ENCODE results near the gene FAM13A. TPM values are rescaled to one million over a fixed set of nuclear protein-coding genes. Genes with fewer than 3 reads are reported as not detected.

Gene FAM13A
- total RNA-seq, 1 experiment from 2014 or later: 22.2 TPM

DNA sequence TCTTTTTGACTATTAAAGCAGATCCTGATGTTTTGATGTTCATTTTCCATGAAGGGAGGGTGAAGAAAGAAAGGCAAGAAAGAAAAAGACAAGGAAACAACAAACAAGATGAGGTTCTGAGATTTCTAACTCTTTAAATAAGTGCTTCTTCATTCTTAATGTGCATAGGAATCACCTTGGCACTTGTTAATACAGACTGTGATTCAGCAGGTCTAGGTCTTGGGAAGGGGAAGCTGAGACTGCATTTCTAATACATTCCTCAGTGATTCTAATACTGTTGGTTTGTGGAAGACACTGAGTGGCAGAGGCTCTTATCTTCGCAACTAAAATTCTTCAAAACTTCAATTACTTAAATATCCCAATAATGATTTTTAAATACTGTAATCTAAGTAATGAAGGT lies 264.2 kb downstream of the FAM13A start:
- no peak for DNase-seq (ENCODE audit: extremely low read depth, low read depth)

DNA sequence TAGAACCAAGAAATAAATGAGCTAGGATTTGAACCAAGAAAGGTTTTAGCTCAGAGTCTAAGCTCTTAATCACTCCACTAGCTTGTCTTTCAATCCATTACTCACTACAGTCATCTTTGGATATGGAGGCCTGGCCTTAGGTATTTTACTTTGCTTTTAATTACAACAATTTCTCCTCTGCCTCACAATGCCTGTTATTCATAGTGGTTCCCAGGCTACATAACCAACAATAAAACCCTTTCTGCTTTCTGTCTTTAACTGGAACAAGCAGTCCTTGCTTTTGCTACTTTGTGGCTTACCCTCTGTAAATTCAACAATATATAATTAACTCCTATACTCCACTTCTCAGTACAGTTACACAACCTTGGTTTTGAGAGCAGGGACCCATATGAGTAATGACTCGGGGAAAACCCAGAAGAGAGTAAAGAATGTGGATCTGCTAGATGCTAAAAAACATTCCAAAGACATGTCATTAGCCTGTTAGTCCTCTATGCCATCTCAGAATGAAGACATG lies 264.7 kb downstream of the FAM13A start:
- DNase-seq (ENCODE audit: extremely low read depth, low read depth): no peak

DNA sequence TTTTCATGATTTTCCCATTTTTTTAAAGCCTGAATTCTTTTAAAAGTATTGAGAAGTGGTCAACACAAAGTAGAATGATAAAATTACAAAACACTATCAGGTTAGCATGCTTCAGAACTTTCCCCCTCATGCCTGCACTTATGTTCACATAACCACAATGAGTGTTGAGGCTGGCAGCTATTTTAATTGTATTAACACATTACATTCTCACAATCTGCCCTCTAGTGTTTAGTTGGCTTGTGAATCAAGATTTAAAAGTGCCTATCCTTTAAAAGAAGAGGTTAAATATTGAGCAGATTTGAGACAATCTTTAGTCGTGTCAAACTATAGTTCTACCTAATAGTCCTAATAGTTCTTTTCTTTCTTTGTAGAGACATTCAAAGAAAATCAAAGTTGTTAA lies 265.7 kb downstream of the FAM13A start:
- DNase-seq (ENCODE audit: extremely low read depth, low read depth): no peak

DNA sequence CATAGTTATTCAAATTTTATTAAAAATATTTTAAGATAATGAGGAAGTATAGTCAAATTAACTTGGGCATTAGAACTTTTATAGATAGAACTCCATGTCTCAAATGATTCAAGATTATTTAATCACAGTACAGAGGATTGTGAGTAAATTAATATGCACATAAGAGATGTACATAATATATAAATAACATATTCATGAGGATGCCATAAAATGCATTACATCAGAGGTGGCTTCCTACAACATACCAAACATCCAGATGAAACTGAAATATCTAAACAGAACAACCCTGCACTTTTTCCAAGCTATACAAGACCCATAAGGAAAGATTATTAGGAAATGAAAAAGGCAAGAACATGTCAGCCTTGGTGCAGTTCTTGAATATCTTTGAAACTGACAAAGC lies 268.1 kb downstream of the FAM13A start:
- no peak for DNase-seq (ENCODE audit: extremely low read depth, low read depth)

DNA sequence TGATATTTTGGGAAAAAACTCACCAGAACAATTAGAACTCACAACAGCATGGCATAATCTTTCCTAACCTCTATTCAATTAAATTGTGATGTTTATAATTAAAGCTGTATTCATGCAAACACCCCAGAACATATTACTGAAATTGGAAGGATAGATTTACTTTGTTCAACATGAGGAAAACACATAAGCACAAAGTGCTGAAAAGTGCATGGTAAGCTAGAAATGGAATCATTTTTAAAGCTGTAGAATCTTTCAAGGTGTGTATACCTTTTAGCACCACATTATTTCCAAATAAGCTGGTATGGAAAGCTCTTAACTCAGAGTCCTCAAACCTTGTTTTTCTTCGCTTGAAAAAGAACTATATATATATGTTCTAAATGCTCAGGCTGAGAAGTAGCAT lies 268.6 kb downstream of the FAM13A start:
- DNase-seq (ENCODE audit: extremely low read depth, low read depth): no peak

DNA sequence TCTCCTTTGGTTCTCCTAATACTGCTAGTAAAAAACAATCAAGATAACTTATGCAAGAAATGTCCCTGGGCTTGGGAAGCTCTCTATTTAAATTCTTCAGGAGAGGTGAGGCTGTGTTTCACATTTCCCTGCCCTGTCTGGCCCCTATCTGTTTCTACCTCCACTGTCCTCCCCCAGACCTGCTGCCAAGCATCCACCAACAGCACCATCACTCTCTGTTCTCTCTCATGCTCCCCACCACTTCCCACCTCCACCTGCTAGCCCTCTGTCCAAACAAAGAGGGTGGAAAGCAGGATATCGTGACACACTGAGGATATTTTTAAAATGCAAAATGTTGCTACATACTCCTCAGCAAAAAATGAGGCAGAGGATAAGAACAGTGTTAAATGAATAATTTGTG lies 271.0 kb downstream of the FAM13A start:
- no peak for DNase-seq (ENCODE audit: extremely low read depth, low read depth)

DNA sequence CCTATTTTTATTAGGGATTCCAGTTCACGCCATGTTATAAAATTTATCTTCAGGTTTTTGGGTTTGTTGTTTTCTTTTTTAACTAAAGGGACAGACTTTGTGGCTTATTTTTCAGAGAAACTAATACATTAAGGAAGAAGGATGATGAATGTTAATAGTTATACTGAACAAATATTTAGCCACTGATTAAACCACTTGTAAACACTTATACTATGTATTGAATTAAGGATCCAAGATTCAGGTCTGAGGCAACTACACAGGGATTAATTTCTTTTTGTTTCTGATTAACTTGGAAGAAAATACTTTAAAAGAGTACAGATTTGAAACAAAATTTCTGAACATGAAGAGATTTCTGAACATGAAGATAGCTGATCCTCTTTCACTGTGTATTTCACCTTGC lies 276.6 kb downstream of the FAM13A start:
- no peak for DNase-seq (ENCODE audit: extremely low read depth, low read depth)

DNA sequence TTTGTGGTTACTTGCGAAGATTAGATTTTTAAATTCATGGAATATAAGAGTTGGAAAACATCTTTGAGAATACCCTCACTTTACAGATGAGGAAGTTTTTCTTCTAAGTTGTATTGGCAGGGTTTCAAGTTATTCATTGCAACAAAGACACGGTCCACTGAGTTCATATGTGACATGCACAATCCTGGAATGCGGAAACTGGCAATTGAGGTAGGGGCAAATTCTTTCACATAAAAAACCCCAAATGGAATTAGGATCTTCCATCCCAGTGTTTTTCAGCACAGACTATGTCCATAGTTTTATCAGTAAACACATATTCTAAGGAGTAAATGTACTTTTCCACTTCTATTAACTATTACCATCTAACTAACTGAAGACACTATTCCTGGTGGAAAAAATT lies 277.6 kb downstream of the FAM13A start:
- no peak for DNase-seq (ENCODE audit: extremely low read depth, low read depth)

DNA sequence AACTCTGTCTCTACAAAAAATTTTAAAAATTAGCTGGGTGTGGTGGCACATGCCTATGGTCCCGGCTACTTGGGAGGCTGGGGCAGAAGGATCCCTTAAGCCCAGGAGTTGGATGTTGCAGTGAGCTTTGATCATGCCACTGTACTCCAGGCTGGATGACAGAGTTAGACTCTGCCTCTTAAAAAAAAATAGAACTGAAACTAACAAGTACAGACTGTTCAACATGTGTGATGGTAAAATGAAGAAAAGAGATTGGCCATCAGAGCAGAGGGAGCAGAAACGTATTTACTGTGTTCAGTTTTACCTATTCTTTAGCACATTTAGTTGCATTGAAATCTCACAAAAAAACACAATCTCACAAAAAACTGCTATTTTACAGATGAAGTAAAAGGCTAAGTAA lies 281.5 kb downstream of the FAM13A start:
- DNase-seq (ENCODE audit: extremely low read depth, low read depth): no peak

DNA sequence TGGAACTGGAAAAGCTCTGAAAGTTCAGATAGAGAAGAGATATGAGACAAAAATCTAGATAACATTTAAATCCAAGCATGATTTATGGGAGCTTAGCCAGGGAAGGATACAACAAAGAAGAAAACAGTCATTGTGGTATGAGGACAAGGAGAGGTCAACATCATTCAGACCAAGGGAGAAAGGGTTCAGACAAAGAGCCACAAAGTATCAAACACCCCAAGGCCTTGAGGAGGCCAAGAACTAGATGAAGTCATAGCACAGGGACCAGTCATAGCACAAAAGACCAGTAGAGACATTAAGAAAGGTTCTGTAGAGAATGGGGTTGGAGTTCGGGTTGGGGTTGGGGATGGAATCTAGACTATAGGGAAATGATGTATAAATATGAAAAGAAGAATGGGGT lies 282.0 kb downstream of the FAM13A start:
- DNase-seq (ENCODE audit: extremely low read depth, low read depth): no peak

DNA sequence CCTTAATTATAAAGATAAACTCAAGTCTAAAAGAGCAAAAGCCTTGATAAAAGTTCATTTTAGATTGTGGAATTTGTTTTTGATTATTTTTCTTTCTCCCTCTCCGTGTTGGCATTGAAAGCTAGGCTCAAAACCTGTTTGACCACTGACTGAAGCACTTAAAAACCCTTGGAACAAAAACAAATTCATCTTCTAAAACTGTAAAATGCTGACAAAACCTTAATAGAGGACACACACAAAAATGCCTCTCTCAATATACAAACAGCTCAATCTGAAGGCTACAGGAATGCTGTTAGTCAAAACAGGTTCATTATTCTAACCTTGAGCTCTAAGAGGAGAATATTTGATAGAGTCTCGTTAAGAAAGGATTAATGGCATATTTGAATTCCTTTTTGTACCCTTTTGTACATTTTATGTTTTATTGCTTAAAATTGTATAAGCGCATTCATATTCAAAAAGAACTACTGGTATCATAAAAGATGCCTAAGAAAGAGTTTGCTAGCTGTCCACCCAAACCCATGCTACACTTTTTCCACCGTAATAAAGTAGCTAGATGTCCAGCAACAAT lies 285.0 kb downstream of the FAM13A start:
- DNase-seq (ENCODE audit: extremely low read depth, low read depth): no peak

DNA sequence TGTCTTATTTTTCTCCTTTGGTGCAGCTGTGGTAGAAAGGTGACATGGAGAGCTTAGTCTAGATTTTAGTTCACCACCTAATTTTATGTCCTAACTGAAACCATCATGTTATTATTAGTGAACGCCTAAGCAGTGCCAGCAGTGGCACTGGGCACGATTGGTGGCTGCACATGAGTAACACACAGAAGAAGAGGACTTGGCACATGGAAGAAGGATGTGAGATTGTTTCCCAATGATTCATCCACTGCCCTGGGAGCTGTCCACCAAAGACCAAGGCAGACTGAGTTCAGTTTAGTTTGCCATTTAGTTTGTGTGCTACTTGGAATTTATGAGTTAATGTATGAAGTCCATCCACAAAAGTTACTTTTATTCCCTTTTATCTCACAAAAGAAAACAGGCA lies 291.3 kb downstream of the FAM13A start:
- peak; percentile 67 for DNase-seq (ENCODE audit: extremely low read depth, low read depth)

DNA sequence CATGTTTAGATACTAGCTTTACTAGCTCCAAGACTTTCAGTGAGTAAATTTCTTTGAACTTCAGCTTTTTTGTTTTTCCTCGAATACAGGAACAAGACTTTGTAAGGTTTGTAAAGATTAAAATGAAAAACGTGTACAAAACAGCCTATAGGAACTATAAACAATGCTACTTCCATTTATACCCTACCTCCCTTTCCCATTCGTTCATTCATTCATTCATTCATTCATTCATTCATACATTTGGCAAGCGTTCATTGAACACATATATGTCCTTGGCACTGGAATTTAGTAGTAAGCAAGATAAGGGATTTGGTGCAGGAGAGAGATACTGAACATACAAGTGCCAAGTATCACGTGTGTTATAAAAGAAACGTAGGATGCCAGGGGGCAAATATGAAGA lies 293.9 kb downstream of the FAM13A start:
- DNase-seq (ENCODE audit: extremely low read depth, low read depth): no peak

DNA sequence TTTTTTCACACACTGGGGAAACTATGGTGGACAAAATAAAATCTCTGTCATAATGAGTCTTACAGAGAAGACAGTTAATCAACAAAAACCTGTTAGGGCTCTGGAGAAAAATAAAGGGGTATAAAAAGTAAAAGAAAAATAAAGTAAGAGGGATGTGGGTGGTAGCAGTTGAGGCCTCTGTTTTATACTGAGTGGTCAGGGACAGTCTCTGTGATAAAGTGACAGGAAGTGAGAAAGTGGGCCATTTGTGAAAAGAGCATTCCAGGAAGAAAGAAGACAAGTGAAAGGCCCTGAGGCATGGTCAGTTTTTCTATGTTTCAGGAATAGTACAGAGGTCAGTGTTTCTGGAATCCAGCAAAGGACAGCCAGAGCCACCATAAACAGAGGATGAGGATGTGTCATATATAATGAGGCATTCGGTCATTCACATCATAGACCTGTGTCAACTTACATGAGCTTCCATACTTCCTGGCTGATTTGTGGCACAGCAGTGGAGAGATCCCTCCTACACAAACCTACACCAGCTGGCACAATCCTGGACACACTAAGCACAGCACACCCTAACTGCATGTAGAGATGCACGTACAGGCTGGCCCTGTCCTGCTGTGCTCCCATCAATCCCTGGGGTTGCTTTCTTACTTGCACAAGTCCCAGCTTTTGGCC lies 295.0 kb downstream of the FAM13A start:
- no peak for DNase-seq (ENCODE audit: extremely low read depth, low read depth)

DNA sequence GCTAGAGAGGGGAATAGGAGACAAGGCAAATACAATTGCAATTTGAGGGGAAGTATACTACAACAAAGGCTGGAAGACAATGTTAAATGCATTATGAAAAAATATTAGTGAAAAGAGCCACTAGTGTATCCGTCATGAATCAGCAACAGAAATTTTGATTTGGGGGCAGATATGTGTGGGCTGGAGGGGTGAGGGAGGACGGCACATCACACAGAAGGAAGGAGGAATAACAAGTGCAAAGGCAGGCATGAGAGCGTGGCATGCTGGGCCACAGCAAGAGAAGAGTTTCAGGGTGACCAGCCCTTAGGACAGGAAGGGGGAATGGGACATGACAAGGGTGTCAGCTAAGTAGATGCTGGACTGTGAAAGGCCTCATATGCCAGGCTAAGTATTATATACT lies 295.6 kb downstream of the FAM13A start:
- no peak for DNase-seq (ENCODE audit: extremely low read depth, low read depth)

DNA sequence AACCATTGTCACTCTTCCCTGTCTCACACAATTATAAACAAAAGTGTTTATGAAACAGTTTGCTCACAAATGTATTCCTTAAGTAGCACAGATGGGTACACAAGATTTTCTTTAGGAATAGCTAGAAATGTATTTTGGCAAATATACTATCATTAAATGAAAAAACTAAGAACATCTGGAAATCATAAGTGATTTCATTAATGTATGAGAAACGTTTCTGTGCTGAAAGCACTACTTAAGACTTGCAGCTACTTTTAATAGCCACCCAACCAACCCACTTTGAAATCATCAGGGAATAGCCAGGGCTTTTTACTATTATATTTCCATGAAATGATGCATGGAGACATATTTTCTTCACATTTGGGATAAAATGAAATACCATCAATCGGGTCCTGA lies 297.1 kb downstream of the FAM13A start:
- no peak for DNase-seq (ENCODE audit: extremely low read depth, low read depth)

DNA sequence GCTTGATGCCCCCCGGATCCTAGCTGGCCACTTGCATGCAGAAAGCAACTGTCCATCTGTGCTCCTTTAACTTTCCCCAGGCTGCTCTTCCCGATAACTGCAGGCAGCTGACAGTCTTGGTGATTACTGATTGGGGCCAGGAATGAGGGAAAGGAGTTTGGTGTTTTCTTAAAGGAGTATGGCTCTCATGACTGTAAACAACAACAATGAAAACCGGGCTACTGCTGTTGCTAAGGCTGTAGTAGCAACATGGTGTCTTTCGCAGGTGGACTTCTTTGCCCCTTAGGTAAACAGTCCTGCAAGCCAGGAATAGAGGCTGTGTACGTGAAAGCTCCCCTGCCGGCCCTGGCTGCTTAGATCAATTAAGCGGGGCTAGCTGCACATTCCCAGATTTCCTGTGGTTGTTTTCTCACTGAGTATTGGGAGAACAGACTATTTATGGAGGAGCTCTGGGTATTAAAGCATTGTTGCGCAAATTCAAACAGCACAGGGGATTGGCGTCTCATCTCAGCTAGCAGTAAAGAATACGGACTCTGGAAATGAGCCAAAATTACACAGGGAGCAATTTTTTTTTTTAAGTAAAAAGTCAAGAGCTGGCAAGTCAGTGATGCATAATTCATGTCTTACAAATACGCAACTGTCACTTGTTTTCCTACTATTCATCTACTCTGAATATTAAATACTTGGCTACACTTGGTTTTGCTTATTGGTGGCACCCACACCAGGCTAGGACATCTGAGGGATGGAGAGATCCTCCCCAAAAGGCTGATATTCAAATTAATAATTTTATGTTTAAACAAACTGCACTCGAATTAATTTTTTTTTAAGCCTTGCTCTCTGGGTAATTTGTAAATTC lies 297.7 kb downstream of the FAM13A start:
- no peak for DNase-seq (ENCODE audit: extremely low read depth, low read depth)

DNA sequence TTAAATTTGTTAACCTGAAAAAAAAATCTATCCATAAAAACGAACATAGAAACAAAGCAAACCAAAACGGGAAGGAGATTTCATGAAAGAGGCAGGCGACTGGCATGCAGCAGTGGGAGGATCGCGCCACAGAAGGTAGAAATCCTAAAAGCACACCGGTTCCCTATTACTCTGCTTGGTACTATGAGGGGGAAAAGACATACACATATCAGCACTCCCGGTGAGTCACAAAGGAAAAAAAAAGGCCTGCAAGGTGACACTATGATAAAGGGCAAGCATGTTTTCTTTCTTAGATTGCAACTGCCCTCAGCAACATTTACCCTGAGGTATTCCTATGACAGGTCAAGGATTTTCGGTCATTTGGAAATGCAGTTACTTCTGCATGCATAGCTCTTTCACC lies 298.7 kb downstream of the FAM13A start:
- DNase-seq (ENCODE audit: extremely low read depth, low read depth): no peak

DNA sequence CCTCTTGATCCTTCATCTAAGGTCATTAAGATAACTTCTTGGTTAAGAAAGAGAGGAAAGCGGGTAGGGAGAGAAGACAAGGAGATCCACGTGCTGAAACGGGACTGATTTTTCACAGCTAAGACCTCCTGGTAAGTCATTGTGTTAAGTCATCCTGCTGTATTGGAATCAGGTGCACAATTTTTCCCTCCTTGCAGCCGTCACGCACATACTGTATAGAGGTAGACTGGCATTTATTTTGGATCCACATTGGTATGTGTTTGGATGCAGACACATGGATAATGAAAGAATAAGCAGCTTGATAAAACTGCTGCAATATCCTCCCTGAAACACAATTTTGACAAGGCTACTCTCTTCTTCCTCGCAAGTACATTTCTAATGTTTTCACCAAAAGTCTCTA lies 299.2 kb downstream of the FAM13A start:
- no peak for DNase-seq (ENCODE audit: extremely low read depth, low read depth)

DNA sequence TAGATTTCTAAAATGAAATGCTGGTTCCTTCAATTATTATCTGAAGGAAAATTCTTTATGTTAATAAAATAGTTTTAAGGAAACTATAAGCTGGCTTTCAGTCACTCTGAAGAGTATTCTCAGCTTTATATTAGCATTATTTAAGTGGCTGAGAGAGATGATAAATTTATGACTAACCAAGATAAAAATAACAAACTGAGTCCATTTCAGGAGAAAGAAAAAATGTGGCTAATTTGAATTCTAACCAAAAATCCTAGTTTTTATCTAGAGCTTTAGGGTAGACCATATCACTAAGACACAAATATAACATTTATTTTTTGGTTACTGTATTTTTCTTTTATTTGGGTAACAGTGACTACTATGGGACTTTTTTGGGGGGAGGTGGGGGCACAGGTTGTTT lies 299.9 kb downstream of the FAM13A start:
- DNase-seq (ENCODE audit: extremely low read depth, low read depth): no peak

DNA sequence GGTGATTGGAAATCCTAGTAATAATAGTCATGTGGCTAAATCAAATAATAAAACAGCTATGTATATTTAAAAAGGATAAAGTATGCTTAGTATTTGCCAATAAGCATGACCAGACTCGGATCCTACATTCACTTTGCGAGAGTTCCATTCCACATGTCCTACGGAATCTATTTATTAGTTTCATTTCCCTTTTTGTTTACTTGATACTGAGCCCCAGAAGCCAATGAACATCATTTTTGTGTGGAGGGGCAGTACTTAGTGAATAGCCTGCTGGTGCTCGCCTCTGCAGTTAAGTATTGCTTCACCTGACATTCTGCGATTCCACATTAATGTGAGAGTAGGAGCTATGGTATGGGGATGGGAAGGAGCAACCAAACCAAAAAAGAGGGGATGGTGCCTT lies 300.8 kb downstream of the FAM13A start:
- DNase-seq (ENCODE audit: extremely low read depth, low read depth): no peak

DNA sequence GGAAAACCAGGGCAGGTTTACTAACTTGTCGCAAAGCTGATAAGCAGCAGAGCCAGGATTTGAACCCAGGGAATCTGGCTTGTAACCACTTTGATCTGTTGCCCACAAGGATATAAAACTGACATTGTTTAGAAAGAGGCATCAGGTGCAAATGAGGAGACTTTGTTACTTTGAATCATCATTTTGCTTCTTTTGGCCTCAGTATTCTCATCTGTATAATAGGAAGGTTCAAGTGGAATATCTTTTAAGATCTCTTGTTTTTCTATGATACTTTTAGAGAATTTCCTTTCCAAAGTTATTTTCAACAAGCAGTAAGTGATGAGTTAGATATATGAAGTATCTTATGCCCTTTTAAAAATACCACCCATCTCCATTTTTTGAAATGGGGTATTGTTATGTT lies 301.5 kb downstream of the FAM13A start:
- no peak for DNase-seq (ENCODE audit: extremely low read depth, low read depth)
